KG1 (cell line): ENCODE data around the gene HIVEP1.

Experiments used
- DNase-seq: peaks from one replicate; lab custom pipeline; 2025; lab: John Stamatoyannopoulos, UW

Gene HIVEP1

DNA sequence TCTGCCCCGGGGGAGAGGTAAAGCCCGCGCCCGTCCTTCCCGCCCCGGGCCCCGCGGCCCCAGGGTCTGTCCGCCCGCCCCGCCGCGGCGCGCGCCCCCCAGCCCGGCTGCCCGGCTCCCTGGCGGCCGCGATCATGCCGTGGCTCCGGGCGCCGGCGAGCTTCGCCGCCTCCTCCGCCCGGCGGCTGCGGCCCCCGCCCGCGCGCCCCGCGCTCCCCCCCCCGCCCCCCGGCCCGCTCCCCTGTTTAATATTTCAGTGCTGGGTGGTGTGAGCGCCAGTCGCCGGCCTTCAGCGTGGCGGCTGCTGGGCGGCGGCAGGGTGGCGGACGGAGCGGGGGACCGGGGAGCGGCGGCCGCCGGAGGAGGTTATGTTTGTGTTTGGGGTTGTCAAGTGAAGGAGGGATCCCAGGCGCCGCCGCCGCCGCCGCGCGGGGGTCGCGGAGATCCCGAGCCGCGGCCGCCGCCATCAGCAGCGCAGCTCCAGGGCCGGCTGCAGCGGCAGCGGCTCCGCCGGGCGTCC, at the start of gene HIVEP1:
Gene HIVEP1 (plus strand): TSS at position 275 of the 520 bp plus-strand sequence. CDS start 3,317 bp downstream, outside the sequence.
- DNase-seq = no peak

DNA sequence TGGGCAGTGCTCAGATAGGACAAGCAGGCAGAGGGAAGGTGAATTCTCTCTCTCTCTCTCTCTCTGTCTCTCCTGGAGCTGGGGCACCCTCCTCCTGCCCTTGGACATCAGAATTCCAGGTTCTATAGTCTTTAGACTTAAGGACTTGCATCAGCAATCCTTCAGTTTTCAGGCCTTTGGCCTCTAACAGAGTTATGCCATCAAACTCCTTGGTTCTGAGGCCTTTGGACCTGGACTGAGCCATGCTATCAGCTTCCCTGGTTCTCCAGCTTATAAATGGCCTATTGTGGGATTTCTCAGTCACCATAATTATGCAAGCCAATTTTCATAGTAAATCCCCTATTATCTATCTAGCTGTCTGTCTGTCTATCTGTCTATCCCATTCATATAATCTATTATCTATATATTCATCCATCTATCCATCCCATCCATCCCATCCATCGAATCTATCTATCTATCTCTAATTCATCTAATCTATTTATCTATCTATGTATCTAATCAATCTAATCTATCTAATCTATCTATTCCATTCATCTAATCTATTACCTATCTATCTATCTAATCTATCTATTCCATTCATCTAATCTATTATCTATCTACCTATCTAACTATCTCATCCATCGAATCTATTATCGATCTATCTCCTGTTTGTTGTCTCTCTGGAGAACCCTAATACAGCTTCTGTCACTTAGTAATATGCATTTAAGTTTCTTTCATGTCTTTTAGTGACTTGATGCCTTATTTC, 48.2 kb upstream of the HIVEP1 start:
- DNase-seq = no peak

DNA sequence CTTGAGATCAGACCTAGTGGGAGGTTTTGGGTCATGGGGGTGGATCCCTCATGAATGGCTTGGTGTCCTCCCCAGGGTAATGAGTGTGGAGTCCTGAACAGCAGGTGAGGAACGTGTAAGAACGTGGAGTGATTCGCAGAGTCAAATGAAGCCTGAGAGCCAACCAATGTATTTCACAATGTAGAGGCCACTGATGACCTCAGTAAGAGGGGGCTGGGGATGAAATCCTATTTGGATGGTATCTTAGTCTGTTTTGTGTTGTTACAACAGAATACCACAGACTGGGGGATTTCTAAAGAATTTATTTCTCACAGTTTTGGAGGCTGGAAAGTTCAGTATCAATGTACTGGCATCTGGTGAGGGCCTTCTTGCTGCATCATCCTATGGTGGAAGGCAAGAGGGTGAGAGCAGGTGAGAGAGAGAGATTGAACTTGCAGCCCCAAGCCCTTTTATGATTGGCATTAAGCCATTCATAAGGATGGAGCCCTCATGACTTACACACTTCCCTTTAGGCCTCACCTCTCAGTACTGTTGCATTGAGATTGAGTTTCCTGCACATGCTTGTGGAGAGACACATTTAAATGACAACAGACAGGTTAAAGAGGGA, 47.3 kb upstream of the HIVEP1 start:
- DNase-seq = no peak

DNA sequence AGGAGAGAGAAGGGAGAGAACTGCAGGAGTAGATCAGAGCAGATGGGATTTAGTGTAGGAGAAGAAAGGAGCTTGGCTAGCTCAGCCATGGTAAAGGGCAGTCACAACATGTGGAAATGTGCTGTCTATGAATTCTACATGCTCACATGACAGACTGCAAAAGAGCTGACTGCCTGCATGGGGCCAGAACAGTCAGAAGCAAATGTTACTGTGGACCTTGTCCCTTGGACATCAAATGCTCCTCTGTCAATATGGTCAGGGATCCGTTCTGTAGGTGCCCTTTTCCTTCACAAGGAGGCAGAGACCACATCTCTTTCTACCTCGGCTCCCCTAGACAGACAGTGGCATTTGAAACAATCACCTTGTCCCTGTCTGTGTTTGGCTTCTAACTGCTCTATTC, 46.6 kb upstream of the HIVEP1 start:
- DNase-seq = no peak

DNA sequence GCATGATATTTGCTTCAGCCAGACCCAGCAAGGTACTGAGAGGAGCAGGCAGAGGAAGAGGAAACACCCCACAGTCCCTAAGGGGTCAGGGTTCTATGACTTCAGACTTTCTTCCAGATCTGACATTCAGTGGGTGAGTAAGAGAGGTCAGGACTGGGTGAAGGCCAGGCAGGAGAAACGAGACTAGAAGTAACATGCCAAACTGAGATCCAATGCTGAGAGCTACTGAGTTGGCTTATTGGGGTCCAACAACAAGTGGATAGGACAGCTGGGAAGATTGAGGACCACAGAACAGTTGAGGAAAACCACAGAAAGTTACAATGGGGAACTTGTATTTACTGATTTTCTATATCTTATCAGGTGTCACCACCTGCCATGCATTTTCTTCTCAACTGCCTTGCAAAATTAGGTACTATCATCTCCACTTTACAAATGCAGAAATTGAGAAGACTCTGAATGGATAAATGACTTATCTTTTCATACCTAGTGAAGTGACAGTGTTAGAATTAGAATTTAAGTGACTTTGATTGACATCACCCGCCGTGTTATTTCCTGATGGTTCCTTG, 43.8 kb upstream of the HIVEP1 start:
- DNase-seq = no peak

DNA sequence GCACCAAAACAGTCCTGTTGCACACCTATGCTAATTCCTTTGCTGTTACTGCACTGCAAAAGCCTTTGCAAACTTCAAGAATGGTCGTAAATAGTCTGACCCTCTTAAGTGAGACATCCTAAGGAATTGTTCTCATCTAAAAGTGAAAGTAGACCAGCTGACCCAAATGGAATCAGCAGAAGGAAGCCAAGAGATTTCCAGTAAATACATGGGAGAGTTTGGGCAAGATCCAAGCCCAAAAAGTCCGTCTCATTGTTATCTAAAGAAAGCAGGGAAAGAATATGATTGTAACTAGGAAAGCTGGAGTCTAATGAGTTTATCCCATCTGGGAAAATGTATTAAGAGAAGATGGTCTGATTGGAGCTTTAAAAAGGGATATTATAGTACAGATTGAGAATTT, 43.0 kb upstream of the HIVEP1 start:
- no peak for DNase-seq

DNA sequence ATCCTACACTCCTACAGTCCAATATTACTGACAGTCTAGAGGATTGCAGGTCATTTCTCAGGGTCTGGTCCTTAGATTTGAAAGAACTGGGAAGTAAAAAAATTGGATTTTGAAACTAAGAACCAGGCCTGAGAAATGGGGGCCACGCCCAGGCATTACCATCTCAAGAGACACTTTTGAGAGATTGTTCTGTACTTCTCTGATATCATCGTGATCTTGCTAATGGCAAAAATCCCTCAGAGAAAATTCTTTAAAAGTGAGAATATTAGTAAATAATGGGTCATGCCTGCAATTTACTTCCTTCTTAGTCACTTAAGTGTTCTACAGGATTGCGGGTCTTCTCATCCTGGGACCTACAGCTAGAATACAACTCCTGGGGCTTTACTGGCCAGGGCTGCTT, 42.0 kb upstream of the HIVEP1 start:
- DNase-seq = no peak

DNA sequence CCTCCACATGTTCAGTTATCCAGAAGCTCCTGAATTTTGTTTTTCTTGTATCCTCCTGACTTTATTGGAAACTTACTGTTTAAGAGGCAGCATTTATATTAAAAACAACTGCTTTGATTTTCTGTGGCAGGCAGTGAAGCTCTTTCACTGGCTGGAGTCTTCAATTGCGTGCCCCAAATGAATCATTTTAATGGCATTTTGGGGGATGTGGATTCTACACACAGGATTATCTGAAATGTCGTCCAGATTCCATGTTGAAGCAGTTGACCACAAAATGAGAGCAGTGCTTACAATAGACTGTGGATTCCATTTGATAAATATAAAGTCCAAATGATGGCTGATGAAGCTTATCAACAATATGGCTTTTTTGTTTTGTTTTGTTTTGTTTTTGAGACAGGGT, 41.0 kb upstream of the HIVEP1 start:
- DNase-seq = no peak

DNA sequence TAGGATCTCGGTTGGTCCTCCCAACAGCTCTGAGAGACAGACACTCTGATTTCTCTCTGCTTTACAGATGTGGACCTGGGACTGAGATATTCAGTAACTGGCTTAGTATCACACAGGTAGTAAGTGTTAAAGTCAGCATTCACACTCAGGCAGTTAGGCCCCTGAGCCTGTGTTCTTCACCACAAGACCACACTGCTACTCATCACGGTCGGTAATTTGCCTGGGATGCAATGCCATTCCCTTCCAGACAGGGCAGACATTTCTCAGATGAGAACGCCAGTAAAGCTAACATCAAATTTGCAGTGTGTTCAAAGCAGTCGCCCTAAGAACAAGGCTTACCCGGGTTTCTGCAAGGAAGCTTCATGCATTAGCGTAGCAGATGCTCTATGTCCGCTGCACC, 39.8 kb upstream of the HIVEP1 start:
- DNase-seq = no peak

DNA sequence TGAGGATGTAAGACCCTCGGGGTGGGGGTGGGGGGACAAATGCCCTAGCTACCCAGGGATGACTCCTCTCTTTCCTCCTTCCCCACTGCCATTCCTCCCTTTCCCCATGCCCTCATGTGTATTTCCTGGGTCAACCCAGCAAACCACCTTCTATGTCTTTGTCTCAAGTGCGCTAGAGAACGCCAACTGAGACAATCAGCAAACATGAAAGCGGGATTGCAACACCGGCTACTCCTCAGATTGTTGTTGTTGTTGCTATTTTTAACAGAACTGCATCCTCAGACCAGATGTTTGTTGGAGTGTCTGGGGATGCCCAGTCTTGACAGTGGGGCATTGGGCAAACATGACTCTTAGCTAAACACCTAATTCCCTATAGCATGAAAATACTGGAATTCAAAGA, 39.3 kb upstream of the HIVEP1 start:
- no peak for DNase-seq

DNA sequence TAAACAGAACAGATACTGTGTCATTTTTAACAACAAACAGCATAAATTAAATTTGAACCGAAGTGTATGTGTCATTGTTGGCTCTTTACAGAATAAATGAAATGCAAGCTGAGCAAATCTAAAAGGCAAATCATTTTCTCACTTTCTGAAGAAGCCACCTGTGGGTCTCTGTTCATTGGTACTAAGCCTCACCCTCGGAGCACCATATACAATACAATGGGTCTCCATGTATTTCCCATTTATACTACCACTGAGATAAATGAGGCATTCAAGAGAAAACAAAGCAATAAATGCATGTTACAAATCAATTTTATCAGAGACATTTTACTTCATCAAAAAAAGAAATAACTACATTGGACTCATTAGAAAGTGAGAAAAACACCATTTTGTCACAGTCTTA, 38.9 kb upstream of the HIVEP1 start:
- DNase-seq = no peak

DNA sequence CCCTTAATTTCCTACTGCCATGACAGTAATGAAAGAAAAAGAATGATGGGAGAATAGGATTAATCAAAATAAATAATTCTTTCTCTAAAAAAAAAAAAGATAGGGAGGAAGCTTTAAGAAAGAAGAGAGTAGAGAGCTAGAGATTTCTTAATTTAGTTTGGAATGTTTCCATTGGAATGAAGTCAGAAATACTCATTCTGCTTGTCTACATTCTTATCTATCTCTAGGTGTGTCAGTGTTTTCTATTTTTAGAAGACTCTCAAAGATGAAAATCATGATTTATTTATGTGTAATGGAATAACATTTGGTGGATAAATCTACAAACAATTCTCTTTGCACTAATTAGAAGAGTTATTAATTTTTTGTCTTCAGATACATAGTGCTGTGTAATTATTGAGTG, 38.0 kb upstream of the HIVEP1 start:
- no peak for DNase-seq

DNA sequence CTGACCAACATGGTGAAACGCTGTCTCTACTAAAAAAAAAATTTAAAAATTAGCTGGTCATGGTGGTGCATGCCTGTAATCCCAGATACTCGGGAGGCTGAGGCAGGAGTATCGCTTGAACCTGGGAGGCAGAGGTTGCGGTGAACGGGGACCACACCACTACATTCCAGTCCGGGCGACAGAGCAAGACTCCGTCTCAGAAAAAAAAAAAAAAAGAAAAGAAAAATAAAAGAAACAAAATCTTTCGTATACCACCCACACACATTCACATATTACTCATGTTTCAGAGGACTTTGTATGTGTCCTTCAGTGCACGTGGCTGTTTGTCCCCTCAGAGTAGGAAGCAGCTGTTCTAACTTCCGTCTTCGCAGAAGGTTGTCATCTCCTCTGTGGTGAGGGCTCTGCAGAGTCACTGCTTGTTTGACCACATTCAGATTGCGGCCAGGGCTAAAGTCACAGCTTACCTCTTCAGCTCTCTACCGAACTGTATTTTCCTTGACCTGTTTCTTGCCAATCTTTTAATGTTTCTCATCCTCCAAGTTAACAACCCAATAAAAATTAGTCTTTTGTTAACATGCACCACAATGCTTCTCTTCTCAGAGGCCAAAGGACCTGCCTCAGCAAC, 36.6 kb upstream of the HIVEP1 start:
- DNase-seq = peak; percentile 61

DNA sequence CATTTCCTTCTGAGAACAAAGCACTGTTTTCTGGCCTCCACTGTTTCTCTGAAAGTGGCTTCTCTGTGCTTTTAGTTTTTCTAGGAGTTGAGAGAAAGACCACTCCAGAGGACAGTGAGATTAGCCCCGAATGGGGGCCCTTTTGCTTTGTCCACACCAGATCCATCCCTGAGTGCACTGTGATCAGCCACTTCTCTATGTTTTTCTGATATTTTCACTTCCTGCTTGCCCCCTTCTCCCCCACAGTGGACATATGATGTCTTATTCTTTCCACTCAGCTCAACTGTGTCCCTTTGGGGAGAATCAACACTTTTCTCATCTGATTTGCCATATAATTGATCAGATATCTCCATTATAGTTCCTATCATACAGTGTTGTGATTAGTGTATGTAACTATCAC, 35.6 kb upstream of the HIVEP1 start:
- DNase-seq = no peak

DNA sequence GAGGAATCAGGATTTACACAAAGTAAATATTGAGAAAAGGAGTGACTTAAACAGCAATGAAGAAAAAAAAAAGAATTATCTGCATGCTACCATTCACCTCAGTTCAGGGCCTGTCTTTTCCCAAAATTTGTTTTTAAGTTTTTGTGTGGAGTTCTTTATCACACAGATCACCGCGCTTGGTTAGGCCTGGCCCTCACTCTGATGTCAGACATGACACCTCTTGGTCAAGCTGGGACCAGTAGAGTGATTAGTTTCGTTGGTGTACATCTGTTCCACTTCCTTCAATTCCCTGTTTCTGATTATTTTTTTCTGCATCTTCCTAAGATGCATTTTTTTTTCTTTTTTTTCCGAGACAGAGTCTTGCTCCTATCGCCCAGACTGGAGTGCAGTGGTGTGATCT, 34.9 kb upstream of the HIVEP1 start:
- DNase-seq = no peak

DNA sequence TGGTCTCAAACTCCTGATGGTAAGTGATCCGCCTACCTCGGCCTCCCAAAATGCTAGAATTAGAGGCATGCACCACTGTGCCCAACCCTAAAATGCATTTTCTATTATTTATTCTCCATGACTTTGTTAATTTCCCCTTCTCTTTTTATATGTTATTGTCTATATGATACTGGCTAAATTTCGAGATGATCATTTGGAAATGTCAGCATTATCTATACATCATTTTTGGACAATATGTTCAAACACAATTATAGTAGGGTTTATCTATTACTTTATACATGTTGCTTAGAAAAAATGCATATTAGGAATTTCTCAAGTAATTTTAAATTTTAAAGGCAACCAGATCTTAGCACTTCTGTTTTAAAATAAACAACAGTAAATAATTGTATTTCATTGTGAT, 34.4 kb upstream of the HIVEP1 start:
- DNase-seq = no peak

DNA sequence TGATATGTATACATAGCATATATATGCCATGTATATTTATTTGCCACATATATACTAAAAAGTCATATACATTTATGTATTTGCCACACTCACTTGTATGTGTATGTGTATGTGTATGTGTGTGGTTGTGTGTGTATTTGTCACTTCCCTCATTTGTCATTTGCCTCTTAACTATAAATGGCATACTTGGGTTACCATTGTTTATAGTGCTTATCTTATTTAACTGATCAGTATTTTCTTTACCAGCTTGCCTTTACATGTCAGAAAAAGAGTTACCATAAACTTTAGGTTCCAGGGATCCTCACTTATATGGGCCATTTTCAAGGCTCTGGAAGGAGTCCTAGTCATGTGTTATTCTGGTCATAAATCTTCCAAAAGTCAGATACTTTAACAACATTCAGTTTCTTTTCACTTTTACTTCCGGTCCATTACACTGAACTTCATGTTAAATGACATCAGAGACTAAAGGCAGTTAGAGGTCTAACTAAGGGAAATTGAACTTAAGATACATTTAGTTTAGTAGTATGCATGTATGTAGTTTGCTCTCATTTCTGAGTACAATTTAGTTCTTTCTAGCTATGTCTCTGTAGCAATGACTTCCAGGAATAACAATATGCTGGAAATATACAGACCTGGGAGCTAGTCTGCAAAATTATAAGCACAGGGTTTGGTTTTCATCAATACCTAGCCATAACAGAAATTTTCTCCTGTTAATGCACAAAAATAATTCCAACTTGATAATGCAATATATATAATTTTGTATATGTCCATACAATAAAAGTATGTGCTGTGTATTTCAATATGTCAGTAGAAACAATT, 33.7 kb upstream of the HIVEP1 start:
- DNase-seq = peak; percentile 11

DNA sequence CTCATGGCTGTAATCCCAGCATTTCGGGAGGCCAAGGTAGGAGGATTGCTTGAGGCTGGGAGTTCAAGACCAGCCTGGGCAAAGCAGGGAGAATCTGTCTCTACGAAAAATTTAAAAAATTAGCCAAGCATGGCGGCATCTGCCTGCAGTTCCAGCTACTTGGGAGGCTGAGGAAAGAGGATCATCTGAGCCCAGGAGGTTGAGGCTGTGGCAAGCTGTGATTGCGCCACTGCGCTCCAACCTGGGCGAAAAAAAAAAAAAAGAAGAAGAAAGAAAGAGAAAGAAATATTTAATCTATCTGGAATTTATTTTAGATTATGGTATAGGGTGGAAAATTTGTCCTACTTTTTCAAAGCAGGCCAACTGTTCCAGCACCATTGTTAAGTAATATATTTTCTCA, 32.2 kb upstream of the HIVEP1 start:
- no peak for DNase-seq

DNA sequence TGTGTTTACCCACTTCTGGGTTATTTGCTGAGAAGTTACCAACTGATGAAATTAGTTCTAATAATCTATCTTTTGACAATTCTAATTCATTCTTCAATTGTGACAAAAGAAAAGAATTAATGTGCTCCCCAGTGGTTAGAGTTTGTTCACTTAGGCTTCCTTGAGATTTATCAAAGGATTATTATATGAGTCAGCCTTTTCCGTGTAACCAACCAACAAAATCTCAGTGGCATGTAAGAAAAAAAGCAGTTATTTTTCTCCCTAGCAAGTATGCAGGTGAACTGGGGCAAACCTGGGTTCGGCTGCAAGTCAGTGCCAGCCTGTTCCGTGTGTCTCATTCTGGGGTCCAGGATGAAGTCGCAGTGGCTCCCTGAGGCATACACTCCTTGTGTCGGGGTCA, 28.8 kb upstream of the HIVEP1 start:
- no peak for DNase-seq

DNA sequence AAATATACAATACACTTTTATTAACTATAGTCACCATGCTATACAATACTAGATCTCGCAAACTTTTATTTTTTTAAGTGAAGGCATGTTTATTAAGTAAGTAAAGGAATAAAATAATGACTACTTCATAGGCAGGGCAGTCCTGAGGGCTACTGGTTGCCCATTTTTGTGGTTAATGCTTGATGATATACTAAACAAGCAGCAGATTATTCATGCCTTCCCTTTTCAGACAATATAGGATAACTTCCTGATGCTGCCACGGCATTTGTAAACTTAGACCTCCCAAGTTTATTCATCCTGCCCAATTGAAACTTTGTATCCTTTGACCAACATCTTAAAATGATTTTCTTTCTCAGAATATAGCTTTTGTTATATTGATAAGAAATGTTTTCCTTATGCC, 24.7 kb upstream of the HIVEP1 start:
- DNase-seq = no peak

DNA sequence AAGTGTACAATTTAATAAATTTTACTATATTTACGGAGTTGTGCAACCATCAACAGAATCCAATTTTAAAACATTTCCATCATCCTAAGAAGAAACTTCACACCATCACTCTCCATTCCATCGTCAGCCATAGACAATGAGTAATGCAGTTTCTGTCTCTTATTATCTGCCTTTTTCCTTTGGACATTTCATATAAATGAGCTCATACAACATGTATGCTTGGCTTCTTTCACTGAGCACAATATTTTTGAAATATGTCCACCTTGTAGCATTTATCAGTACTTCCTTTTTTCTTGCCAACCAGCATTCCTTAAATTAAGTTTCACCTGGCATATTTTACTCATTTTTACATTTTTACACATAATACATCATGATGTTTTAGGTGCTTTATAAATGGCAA, 22.7 kb upstream of the HIVEP1 start:
- no peak for DNase-seq

DNA sequence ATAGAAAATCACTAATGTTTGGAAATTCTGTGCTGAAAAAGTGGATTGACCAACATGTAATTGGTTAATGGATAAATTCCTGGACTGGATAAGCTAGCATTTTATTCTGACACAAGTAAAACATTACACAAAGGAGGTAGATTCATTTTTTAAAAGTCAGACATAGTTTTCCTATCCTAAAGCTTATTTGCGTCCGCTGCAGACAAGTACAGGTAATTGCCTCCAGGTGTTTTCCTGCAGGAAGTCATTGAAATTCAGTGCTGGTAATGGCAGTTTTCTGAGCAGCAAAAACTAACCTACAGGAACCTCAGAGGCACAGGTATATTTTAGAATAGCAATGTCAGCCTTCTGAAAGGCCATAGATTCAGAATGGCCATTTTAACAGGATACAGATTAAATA, 20.0 kb upstream of the HIVEP1 start:
- no peak for DNase-seq
